HG03571 (cell line): ENCODE results near the gene CRTAC1.

Source experiments
- ATAC-seq: cut with Tn5 transposase; IDR thresholded peaks from one replicate; pipeline ENCODE4 v1.9.1; 2021; ENCODE audit not compliant: unreplicated experiment

CRTAC1 gene

GRCh38 chr10:98030093-98030821 is at the start of gene CRTAC1:
CRTAC1 (minus strand) TSS chr10:98030621; CDS start chr10:98030472, 149 bp downstream.
- no peak for ATAC-seq

GRCh38 chr10:98078774-98079173 is 48.4 kb upstream of the CRTAC1 start:
- no peak for ATAC-seq

- ATAC-seq: no peak
Measured at GRCh38 chr10:98077223-98077622, 46.8 kb upstream of the CRTAC1 start.

- ATAC-seq: no peak
Measured at GRCh38 chr10:98076086-98076485, 45.7 kb upstream of the CRTAC1 start.

GRCh38 chr10:98074315-98074911 is 44.0 kb upstream of the CRTAC1 start:
- ATAC-seq: no peak

- no peak for ATAC-seq
Measured at GRCh38 chr10:98067165-98067564, 36.7 kb upstream of the CRTAC1 start.

GRCh38 chr10:98063740-98064027 is 33.3 kb upstream of the CRTAC1 start:
- ATAC-seq: no peak

GRCh38 chr10:98062424-98062823 is 32.0 kb upstream of the CRTAC1 start:
- no peak for ATAC-seq

- no peak for ATAC-seq
Measured at GRCh38 chr10:98060079-98060478, 29.7 kb upstream of the CRTAC1 start.

- ATAC-seq: no peak
Measured at GRCh38 chr10:98058295-98058694, 27.9 kb upstream of the CRTAC1 start.

GRCh38 chr10:98055841-98056516 is 25.6 kb upstream of the CRTAC1 start:
- ATAC-seq: no peak

GRCh38 chr10:98047009-98047741 is 16.8 kb upstream of the CRTAC1 start:
- ATAC-seq: no peak

- ATAC-seq: peak; percentile 58
Measured at GRCh38 chr10:98045785-98046389, 15.5 kb upstream of the CRTAC1 start.

GRCh38 chr10:98041352-98042043 is 11.1 kb upstream of the CRTAC1 start:
- ATAC-seq: no peak

GRCh38 chr10:98039690-98040381 is 9.4 kb upstream of the CRTAC1 start:
- no peak for ATAC-seq

- ATAC-seq: no peak
Measured at GRCh38 chr10:98038288-98038687, 7.9 kb upstream of the CRTAC1 start.

- no peak for ATAC-seq
Measured at GRCh38 chr10:98035599-98035998, 5.2 kb upstream of the CRTAC1 start.

GRCh38 chr10:98033515-98033914 is 3.1 kb upstream of the CRTAC1 start:
- no peak for ATAC-seq

GRCh38 chr10:98031440-98031839 is 1.0 kb upstream of the CRTAC1 start:
- no peak for ATAC-seq

GRCh38 chr10:98030991-98031431 is 590 bp upstream of the CRTAC1 start:
- no peak for ATAC-seq
